BJ (cell line): ENCODE results near the gene PLEKHJ1. TPM values are rescaled to one million over a fixed set of nuclear protein-coding genes. Genes with fewer than 3 reads are reported as not detected.

ENCODE experiments used
- CTCF ChIA-PET: fragments of 350-600 bp; formaldehyde crosslinking; extraction: SDS; loops from one replicate; lab custom pipeline; 2021; ENCODE audit warnings: antibody characterized with exemption, inconsistent platforms; lab: Yijun Ruan, JAX
- POLR2A ChIA-PET: fragments of 300-600 bp; sonication (Branson Sonifier 250); formaldehyde crosslinking; extraction: SDS; loops from one replicate; lab custom pipeline; 2021; ENCODE audit warnings: antibody characterized with exemption; lab: Charles Lee
- DNase-seq: peaks from one replicate; pipeline ENCODE4 v3.0.0-alpha.2; 2011; ENCODE audit warnings: low read depth
- H3K27me3 ChIP-seq: 2 replicates; pipeline ENCODE4 v1.6.0; 2011; ENCODE audit warnings: low read length; ENCODE audit not compliant: control insufficient read depth, insufficient read depth
- H3K36me3 ChIP-seq: 2 replicates; pipeline ENCODE4 v1.5.1; 2011; ENCODE audit warnings: low read length; ENCODE audit not compliant: control insufficient read depth, insufficient read depth
- H3K4me3 ChIP-seq: 2 replicates; pipeline ENCODE4 v1.5.1; 2011; ENCODE audit warnings: low read depth, mild to moderate bottlenecking, control low read depth, low read length
- polyA plus RNA-seq: library from polyadenylated mRNA; depleted of rRNA; stranded (reverse); fragments of >200 nt; gene quantifications from 2 replicates; pipeline ENCODE4 v1.2.3, GENCODE V29; 2011; rRNA removed
- small RNA-seq: library from RNA; depleted of rRNA; stranded (forward); fragments of <200 nt; gene quantifications from one replicate; pipeline ENCODE3, GENCODE V24; 2012; ENCODE audit warnings: low replicate concordance, low read depth; ENCODE audit not compliant: insufficient read length
- TF ChIP-seq, protein P1 (sequence below): IDR thresholded peaks from 2 replicates; pipeline ENCODE4 v1.5.1; 2011; ENCODE audit warnings: low read depth, mild to moderate bottlenecking, control low read depth, inconsistent platforms, low read length, moderate library complexity; ENCODE audit not compliant: insufficient read depth

Gene PLEKHJ1
- polyA plus RNA-seq, 1 experiment: 65.8 TPM

DNA sequence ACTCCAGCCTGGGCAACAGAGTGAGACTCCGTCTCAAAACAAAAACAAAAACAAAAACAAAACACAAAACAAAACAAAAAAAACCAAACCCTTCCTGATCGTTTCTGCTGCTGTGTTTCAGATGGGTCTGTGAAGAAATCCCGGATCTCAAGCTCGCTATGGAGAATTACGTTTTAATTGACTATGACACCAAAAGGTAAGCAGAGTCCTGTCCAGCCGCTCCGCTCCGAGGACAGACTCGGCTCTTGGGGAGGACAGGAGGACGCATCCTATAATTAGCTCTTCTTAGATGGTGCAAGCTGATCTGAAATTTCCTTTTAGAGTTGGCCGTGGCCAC, 50.4 kb downstream of the PLEKHJ1 start:
- ChIA-PET POLR2A (no interaction called here), CTCF (interaction anchor here (0.9 to 1.7 kb wide), 8 partner anchors 12 to 130 kb away, joined by 3 to 5 read pairs (median 4); no protein-coding TSS in a partner anchor)
- Histone ChIP-seq H3K36me3 (peaks cover 17% of the 10 kb centered on the region), H3K27me3 (no peaks in the 10 kb centered on the region), H3K4me3 (no peak overlapping the region)
- TF ChIP-seq, protein P1, sequence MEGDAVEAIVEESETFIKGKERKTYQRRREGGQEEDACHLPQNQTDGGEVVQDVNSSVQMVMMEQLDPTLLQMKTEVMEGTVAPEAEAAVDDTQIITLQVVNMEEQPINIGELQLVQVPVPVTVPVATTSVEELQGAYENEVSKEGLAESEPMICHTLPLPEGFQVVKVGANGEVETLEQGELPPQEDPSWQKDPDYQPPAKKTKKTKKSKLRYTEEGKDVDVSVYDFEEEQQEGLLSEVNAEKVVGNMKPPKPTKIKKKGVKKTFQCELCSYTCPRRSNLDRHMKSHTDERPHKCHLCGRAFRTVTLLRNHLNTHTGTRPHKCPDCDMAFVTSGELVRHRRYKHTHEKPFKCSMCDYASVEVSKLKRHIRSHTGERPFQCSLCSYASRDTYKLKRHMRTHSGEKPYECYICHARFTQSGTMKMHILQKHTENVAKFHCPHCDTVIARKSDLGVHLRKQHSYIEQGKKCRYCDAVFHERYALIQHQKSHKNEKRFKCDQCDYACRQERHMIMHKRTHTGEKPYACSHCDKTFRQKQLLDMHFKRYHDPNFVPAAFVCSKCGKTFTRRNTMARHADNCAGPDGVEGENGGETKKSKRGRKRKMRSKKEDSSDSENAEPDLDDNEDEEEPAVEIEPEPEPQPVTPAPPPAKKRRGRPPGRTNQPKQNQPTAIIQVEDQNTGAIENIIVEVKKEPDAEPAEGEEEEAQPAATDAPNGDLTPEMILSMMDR: no peak
- DNase-seq: no peak

DNA sequence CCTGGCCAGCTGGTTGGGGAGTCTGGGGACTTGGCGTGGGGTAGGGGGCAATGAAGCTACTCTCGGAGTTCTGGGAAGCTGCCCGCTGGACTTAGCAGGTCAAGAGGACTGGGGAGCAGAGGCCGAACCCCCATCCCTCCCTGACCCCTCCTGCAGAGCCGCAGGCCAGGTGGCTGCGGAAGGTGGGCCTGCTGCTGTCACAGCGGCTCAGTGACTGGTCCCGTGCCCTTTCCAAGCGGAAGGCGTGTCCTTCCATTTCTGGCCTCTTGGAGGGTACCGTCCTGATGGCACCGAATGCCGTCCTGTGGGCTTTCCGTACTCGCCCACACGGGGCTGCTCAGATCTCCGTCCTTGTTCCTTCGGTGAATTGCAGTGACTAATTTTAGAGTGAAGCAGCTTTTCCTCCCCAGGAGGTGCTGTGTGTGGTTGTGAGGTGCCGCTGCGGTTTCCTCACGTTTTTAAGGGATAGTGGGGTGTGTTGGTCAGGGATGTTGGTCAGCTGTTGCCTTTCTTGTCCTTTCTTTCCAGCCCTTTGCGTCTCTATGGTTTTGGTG, 51.6 kb downstream of the PLEKHJ1 start:
- ChIA-PET CTCF (interaction anchor here (1.1 kb wide), 1 partner anchor 11 kb away, joined by 3 read pairs; no protein-coding TSS in a partner anchor), POLR2A (no interaction called here)
- Histone ChIP-seq H3K27me3 (no peaks in the 10 kb centered on the region), H3K4me3 (no peak overlapping the region), H3K36me3 (peaks cover 13% of the 10 kb centered on the region)
- DNase-seq: no peak
- TF ChIP-seq, protein P1: no peak

Small RNA genes lying within 50 kb of the gene (small RNA-seq; reads per million reads assigned to genes)
- gene MIR1227: not detected

Other genes starting within 250 kb of the PLEKHJ1 start
- gene BTBD2, start 220.6 kb downstream of the PLEKHJ1 start, polyA plus RNA-seq: 22.3 and 39.3 TPM in 2 replicates
- gene MKNK2, start 185.1 kb downstream of the PLEKHJ1 start, polyA plus RNA-seq: 71.9 and 108 TPM in 2 replicates
- gene MOB3A, start 140.0 kb downstream of the PLEKHJ1 start, polyA plus RNA-seq: 34.5 and 50.5 TPM in 2 replicates
- 0.76 and 1.3 TPM in 2 replicates for gene IZUMO4, start 139.4 kb downstream of the PLEKHJ1 start, polyA plus RNA-seq
- 65.9 and 122 TPM in 2 replicates for gene AP3D1, start 84.8 kb downstream of the PLEKHJ1 start, polyA plus RNA-seq
- 3.3 and 4.2 TPM in 2 replicates for gene DOT1L, start 72.4 kb downstream of the PLEKHJ1 start, polyA plus RNA-seq
- gene SF3A2, start 495 bp upstream of the PLEKHJ1 start, polyA plus RNA-seq: 8.9 and 12.2 TPM in 2 replicates
- 0.59 and 0.66 TPM in 2 replicates for gene AMH, start 13.0 kb upstream of the PLEKHJ1 start, polyA plus RNA-seq
- gene JSRP1, start 20.1 kb upstream of the PLEKHJ1 start, polyA plus RNA-seq: not detected in 2 replicates
- gene PEAK3, start 45.8 kb upstream of the PLEKHJ1 start, polyA plus RNA-seq: not detected in 2 replicates
- gene LINGO3, start 71.8 kb upstream of the PLEKHJ1 start, polyA plus RNA-seq: not detected in 2 replicates
- gene LSM7, start 92.3 kb upstream of the PLEKHJ1 start, polyA plus RNA-seq: 154 and 165 TPM in 2 replicates
- 12.0 and 24.9 TPM in 2 replicates for gene SPPL2B, start 92.4 kb upstream of the PLEKHJ1 start, polyA plus RNA-seq
- not detected in 2 replicates for gene TMPRSS9, start 123.9 kb upstream of the PLEKHJ1 start, polyA plus RNA-seq
- gene TIMM13, start 191.3 kb upstream of the PLEKHJ1 start, polyA plus RNA-seq: 37.2 and 50.7 TPM in 2 replicates
- 53.4 and 80.0 TPM in 2 replicates for gene LMNB2, start 220.6 kb upstream of the PLEKHJ1 start, polyA plus RNA-seq
- 54.5 and 69.8 TPM in 2 replicates for gene GADD45B, start 239.8 kb upstream of the PLEKHJ1 start, polyA plus RNA-seq